Trophoblast cell (in vitro differentiated cells and primary cell): Measurements from ENCODE around the gene RANBP17.

Experiments used
- DNase-seq, 2 donors: peaks; one replicate each; pipeline ENCODE4 v3.0.0-alpha.2; 2016
- H2AFZ ChIP-seq: 2 replicates; pipeline ENCODE4 v1.6.1; 2013; ENCODE audit warnings: low read length, moderate library complexity, mild to moderate bottlenecking; ENCODE audit not compliant: insufficient read depth, poor library complexity
- H2AK5ac ChIP-seq: 2 replicates; pipeline ENCODE4 v1.6.1; 2013; ENCODE audit warnings: mild to moderate bottlenecking, low read length
- H2BK120ac ChIP-seq: 2 replicates; pipeline ENCODE4 v1.6.1; 2013; ENCODE audit warnings: low read length, mild to moderate bottlenecking, moderate library complexity; ENCODE audit not compliant: insufficient read depth, poor library complexity
- H2BK12ac ChIP-seq: 2 replicates; pipeline ENCODE4 v1.6.1; 2013; ENCODE audit warnings: mild to moderate bottlenecking, low read length, moderate library complexity
- H2BK5ac ChIP-seq: 2 replicates; pipeline ENCODE4 v1.6.1; 2013; ENCODE audit warnings: low read length, low read depth, moderate library complexity, mild to moderate bottlenecking; ENCODE audit not compliant: poor library complexity
- H3K14ac ChIP-seq: 2 replicates; pipeline ENCODE4 v1.6.1; 2013; ENCODE audit warnings: mild to moderate bottlenecking, low read length
- H3K18ac ChIP-seq: 2 replicates; pipeline ENCODE4 v1.6.1; 2013; ENCODE audit warnings: mild to moderate bottlenecking, low read length
- H3K23ac ChIP-seq: 2 replicates; pipeline ENCODE4 v1.6.1; 2013; ENCODE audit warnings: low read length
- H3K27ac ChIP-seq: 2 replicates; pipeline ENCODE4 v1.5.1; 2013; ENCODE audit warnings: low read depth, mild to moderate bottlenecking, inconsistent platforms, low read length, moderate library complexity
- H3K27me3 ChIP-seq: 2 replicates; pipeline ENCODE4 v1.6.1; 2013; ENCODE audit warnings: inconsistent platforms, mild to moderate bottlenecking, low read length, moderate library complexity; ENCODE audit not compliant: insufficient read depth
- H3K36me3 ChIP-seq, 2 experiments: 1 replicate in 1 of 2; 2 replicates in 1 of 2; pipeline ENCODE4 v1.6.1; 2013; ENCODE audit warnings: low read length in 2 of 2, mild to moderate bottlenecking in 2 of 2, moderate library complexity in 1 of 2; ENCODE audit not compliant: insufficient read depth in 2 of 2, control insufficient read depth in 1 of 2
- H3K4ac ChIP-seq: 2 replicates; pipeline ENCODE4 v1.6.1; 2013; ENCODE audit warnings: low read depth, mild to moderate bottlenecking, low read length, moderate library complexity
- H3K4me1 ChIP-seq, 2 experiments: 1 replicate in 1 of 2; 2 replicates in 1 of 2; pipeline ENCODE4 v1.6.1; 2013; ENCODE audit warnings: low read length in 2 of 2, mild to moderate bottlenecking in 2 of 2, moderate library complexity in 1 of 2; ENCODE audit not compliant: insufficient read depth in 2 of 2, control insufficient read depth in 1 of 2
- H3K4me2 ChIP-seq: 2 replicates; pipeline ENCODE4 v1.6.1; 2013; ENCODE audit warnings: inconsistent platforms, mild to moderate bottlenecking, low read length, moderate library complexity
- H3K4me3 ChIP-seq: 2 replicates; pipeline ENCODE4 v1.5.1; 2013; ENCODE audit warnings: mild to moderate bottlenecking, low read depth, low read length, inconsistent platforms
- H3K79me1 ChIP-seq: one replicate; pipeline ENCODE4 v1.6.1; 2013; ENCODE audit warnings: low read length
- H3K79me2 ChIP-seq: 2 replicates; pipeline ENCODE4 v1.6.1; 2013; ENCODE audit warnings: low read length, mild to moderate bottlenecking; ENCODE audit not compliant: control insufficient read depth, insufficient read depth, poor library complexity
- H3K9ac ChIP-seq: 2 replicates; pipeline ENCODE4 v1.6.1; 2013; ENCODE audit warnings: mild to moderate bottlenecking, low read length
- H3K9me3 ChIP-seq: 2 replicates; pipeline ENCODE4 v1.6.1; 2013; ENCODE audit warnings: low read depth, mild to moderate bottlenecking, control low read depth, inconsistent platforms, low read length; ENCODE audit not compliant: insufficient read depth
- H4K12ac ChIP-seq: 2 replicates; pipeline ENCODE4 v1.6.1; 2013; ENCODE audit warnings: low read depth, mild to moderate bottlenecking, low read length, moderate library complexity
- H4K8ac ChIP-seq: 2 replicates; pipeline ENCODE4 v1.6.1; 2013; ENCODE audit warnings: low read depth, mild to moderate bottlenecking, low read length, moderate library complexity
- H4K91ac ChIP-seq: one replicate; pipeline ENCODE4 v1.6.1; 2013; ENCODE audit warnings: low read depth, mild to moderate bottlenecking, low read length, moderate library complexity
- WGBS: extraction: QIAGEN DNeasy Blood & Tissue Kit; methylation state at CpG from one replicate; pipeline ENCODE4 v1.1.7; 2013; ENCODE audit warnings: missing lambda C conversion rate; ENCODE audit not compliant: insufficient read length, insufficient coverage; ENCODE audit errors: extremely low coverage; 5-methylcytosine and 5-hydroxymethylcytosine counted together

Gene RANBP17

DNA sequence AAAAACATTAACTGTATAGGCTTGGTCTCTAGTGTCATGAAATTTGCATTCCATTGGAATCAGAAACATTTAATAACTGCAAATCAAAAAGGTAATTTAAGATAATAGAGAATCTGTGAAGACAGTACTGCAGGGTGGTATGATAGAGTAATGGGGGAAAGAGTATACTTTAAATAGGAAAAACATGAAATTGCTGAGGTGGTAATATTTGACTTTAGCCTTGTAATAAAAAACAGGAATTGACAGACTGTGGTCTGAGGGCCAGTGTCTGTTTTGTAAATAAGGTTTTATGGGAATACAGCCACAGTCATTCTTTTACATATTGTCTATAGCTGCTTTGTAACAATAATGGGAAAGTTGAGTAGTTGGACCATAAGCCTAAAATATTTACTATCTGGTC lies 162.3 kb downstream of the RANBP17 start:
- H4K12ac ChIP-seq, result no peak overlapping the region
- no peak overlapping the region for H3K4me2 ChIP-seq
- no peak overlapping the region for H4K8ac ChIP-seq
- H3K9ac ChIP-seq, result no peak overlapping the region
- no peak overlapping the region for H4K91ac ChIP-seq
- peaks cover 2 to 3% of the 10 kb centered on the region in 2 experiments for H3K36me3 ChIP-seq
- H2BK5ac ChIP-seq, result no peak overlapping the region
- H2AFZ ChIP-seq, result no peak overlapping the region
- no peak overlapping the region for H3K23ac ChIP-seq
- no peaks in the 10 kb centered on the region for H3K79me1 ChIP-seq
- H3K27ac ChIP-seq, result no peak overlapping the region
- peaks cover 8% of the 10 kb centered on the region for H3K9me3 ChIP-seq
- no peak for DNase-seq
- H3K27me3 ChIP-seq, result no peaks in the 10 kb centered on the region
- no peak overlapping the region for H3K4me3 ChIP-seq
- no peak overlapping the region for H2AK5ac ChIP-seq
- no peak overlapping the region for H3K14ac ChIP-seq
- no peak overlapping the region for H2BK12ac ChIP-seq
- no peak overlapping the region for H2BK120ac ChIP-seq
- no peaks in the 10 kb centered on the region for H3K4me1 ChIP-seq
- H3K18ac ChIP-seq, result no peak overlapping the region
- no peaks in the 10 kb centered on the region for H3K79me2 ChIP-seq
- no peak overlapping the region for H3K4ac ChIP-seq

DNA sequence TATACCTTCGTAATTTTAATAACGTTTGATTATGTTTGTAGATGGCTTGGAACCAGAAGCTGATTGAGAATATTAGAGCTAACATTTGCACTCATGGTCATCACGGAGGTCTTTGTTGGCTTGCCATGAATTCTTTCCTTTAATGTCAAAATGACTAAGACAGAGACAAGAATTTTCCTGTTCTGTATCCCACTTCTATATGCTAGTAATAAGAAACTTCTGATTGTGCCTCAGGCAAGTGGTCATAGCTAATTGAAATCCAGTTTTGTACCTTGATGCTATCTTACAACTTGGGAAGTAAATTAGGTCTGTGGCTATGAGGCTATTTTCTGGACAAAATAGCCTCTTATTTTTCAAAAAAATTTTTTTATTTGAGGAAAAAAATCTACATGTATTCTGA lies 167.6 kb downstream of the RANBP17 start:
- Histone ChIP-seq H3K79me2 (no peaks in the 10 kb centered on the region), H2BK5ac (no peak overlapping the region), H2AFZ (no peak overlapping the region), H3K14ac (no peak overlapping the region), H3K18ac (no peak overlapping the region), H2BK120ac (no peak overlapping the region), H3K9ac (no peak overlapping the region), H2BK12ac (no peak overlapping the region), H3K4me2 (no peak overlapping the region), H3K36me3 (no peaks in the 10 kb centered on the region), H2AK5ac (no peak overlapping the region), H3K23ac (no peak overlapping the region), H3K4me3 (no peak overlapping the region), H3K9me3 (no peaks in the 10 kb centered on the region), H3K27ac (no peak overlapping the region), H4K12ac (no peak overlapping the region), H3K4ac (no peak overlapping the region), H3K4me1 (no peaks in the 10 kb centered on the region), H3K27me3 (no peaks in the 10 kb centered on the region), H4K91ac (no peak overlapping the region), H3K79me1 (no peaks in the 10 kb centered on the region), H4K8ac (no peak overlapping the region)
- WGBS, result no CpG with 5 or more reads among the region's 3 CpGs
- no peak for DNase-seq

DNA sequence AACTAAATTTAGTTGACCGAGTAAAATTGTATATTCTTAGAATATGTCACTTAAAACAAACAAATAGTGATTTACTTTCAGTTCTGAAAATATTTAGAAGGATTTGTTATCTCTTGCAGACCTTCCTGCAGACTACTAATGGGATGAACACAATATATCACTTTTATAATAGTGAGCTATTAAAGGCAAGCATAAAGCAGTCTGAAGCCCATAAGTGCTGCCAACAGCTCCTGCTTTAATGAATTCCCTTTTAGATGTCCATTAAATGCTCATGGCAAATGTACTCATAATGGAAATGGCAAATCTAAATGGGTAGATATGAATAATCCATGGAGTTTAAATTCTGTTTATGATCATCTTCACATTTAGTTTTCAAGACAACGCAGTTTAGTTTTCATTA lies 170.2 kb downstream of the RANBP17 start:
- Histone ChIP-seq H2BK12ac (no peak overlapping the region), H3K79me2 (no peaks in the 10 kb centered on the region), H3K27me3 (no peaks in the 10 kb centered on the region), H3K9me3 (no peaks in the 10 kb centered on the region), H4K8ac (no peak overlapping the region), H2AK5ac (no peak overlapping the region), H3K4me2 (no peak overlapping the region), H4K91ac (no peak overlapping the region), H2AFZ (no peak overlapping the region), H3K27ac (no peak overlapping the region), H3K9ac (no peak overlapping the region), H3K79me1 (no peaks in the 10 kb centered on the region), H2BK5ac (no peak overlapping the region), H3K23ac (no peak overlapping the region), H3K4me3 (no peak overlapping the region), H2BK120ac (no peak overlapping the region), H3K4ac (no peak overlapping the region), H3K14ac (no peak overlapping the region), H4K12ac (no peak overlapping the region), H3K18ac (no peak overlapping the region), H3K4me1 (no peaks in the 10 kb centered on the region), H3K36me3 (no peaks in the 10 kb centered on the region)
- no peak for DNase-seq
- no CpG with 5 or more reads among the region's 2 CpGs for WGBS

DNA sequence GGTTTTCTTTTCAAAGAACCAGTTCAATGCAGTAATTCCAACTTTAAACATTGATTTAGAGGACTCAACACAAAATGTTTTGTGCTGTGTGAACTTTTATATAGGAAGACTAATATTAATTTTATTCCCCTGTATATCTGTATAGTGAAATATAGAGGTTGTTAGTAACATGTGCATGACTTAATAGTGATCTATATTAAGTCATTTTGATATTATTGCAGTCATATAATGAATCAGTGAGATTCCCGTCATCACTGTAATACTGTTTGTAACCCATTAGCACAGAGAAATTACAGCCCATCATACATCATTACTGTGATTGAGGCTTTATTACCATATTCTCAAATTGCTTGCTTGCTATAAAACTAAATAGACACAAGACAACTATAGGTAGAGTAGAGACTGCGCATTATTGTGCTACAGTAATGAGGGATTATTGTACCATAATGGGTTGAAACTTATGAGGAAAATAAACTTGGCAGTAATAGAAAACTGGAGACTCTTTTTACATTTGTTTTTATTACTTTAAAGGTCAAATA lies 170.7 kb downstream of the RANBP17 start:
- WGBS, result no CpG with 5 or more reads among the region's 2 CpGs
- H3K14ac ChIP-seq, result no peak overlapping the region
- no peak overlapping the region for H2BK120ac ChIP-seq
- H2AK5ac ChIP-seq, result no peak overlapping the region
- H3K79me1 ChIP-seq, result no peaks in the 10 kb centered on the region
- H3K4me3 ChIP-seq, result no peak overlapping the region
- H3K4me2 ChIP-seq, result no peak overlapping the region
- no peak overlapping the region for H3K4ac ChIP-seq
- H3K18ac ChIP-seq, result no peak overlapping the region
- no peak overlapping the region for H3K27ac ChIP-seq
- H3K23ac ChIP-seq, result no peak overlapping the region
- no peaks in the 10 kb centered on the region for H3K9me3 ChIP-seq
- H2AFZ ChIP-seq, result no peak overlapping the region
- H3K27me3 ChIP-seq, result no peaks in the 10 kb centered on the region
- no peak overlapping the region for H4K12ac ChIP-seq
- no peak overlapping the region for H4K91ac ChIP-seq
- DNase-seq, result no peak
- no peak overlapping the region for H3K9ac ChIP-seq
- H2BK5ac ChIP-seq, result no peak overlapping the region
- no peak overlapping the region for H2BK12ac ChIP-seq
- H3K4me1 ChIP-seq, result no peaks in the 10 kb centered on the region
- no peak overlapping the region for H4K8ac ChIP-seq
- H3K79me2 ChIP-seq, result no peaks in the 10 kb centered on the region
- H3K36me3 ChIP-seq, result no peaks in the 10 kb centered on the region
